Measurements from ENCODE around the gene PDE7B. TPM values are rescaled to one million over a fixed set of nuclear protein-coding genes. Genes with fewer than 3 reads are reported as not detected.

PDE7B gene
- total RNA-seq, 2 experiments from 2014 or later: not detected

DNA sequence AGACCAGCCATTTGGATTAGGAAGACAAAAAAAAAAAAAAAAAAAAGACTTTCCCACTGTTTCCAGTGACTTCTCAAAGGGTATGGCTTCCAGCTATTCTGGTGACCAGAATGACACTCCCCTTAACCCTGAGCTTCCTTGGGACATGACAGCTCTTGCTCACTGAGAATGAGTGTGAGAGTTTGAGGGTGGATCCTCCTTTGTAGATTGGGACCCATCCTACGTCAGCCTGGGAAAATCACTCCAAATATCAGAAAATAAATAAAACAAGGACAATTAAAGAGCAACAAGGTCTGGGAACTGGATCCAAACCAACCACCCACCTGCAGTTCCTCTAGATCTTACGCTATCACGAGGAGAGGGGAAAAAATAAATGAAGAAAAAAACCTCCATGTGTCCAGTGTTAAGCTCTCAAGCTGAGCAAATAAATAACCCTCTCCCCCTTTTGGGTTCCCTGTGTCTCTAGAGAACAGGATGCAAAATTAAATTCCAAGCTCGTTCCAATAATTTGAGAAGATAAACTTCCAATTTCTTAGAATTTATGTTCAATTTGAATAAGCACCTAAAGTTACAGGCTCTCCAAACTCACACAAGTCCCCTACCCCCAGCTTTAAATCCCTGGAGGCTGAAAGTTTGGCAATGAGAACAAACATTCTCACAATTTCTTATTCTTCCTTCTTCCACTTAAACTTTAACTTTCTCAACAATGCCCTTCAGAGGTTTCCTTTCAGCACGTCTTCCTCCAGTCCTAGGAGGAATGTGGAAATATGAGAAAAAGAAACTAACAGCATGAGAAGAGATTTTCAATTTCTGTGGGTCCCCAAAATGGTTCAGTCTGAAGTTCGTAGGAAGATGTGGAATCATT, 228.4 kb downstream of the PDE7B start:
- CTCF ChIA-PET (ENCODE audit: unreplicated experiment): no interaction called here

DNA sequence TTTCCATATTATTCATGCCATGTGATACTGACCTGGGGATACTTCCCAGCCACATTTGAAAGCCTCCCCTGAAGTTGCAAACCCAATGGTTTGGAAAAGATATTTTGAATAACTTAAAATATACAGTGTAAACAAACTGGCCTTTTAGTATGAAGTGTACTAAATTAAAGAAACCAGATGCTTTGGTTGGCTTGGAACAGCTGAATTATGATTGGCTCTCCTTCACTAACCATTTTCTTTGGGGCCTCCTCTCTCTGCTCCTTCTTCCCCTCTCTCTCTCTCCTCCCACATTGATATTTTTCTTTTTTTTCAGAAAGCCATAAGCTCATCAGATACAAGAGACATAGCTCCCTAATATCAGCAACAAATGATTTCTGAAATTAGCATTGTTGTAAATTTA, 232.0 kb downstream of the PDE7B start:
- intact Hi-C loops (cut with micrococcal nuclease; ENCODE audit: unreplicated experiment): no loop called here
- H3K79me2 ChIP-seq (ENCODE audit: insufficient read depth, low read depth, low read length): no peaks in the 10 kb centered on the region
- no TSS peak for BruUV-seq (replicated peaks)
- H3K4me2 ChIP-seq (ENCODE audit: low read length): no peak overlapping the region
- no peak overlapping the region for H2AFZ ChIP-seq (ENCODE audit: low read length)
- no peak overlapping the region for H3K4me3 ChIP-seq (ENCODE audit: low read depth, low read length, poor library complexity, severe bottlenecking)
- H3K27ac ChIP-seq (ENCODE audit: low read depth, low read length, poor library complexity, severe bottlenecking): no peak overlapping the region
- no peak for DNase-seq (ENCODE audit: low spot score)
- no peak for TF ChIP-seq EZH2phosphoT487 (IDR thresholded peaks at IDR 0.05; ENCODE audit: borderline replicate concordance, low read depth, low read length)
- TF ChIP-seq, protein P1, sequence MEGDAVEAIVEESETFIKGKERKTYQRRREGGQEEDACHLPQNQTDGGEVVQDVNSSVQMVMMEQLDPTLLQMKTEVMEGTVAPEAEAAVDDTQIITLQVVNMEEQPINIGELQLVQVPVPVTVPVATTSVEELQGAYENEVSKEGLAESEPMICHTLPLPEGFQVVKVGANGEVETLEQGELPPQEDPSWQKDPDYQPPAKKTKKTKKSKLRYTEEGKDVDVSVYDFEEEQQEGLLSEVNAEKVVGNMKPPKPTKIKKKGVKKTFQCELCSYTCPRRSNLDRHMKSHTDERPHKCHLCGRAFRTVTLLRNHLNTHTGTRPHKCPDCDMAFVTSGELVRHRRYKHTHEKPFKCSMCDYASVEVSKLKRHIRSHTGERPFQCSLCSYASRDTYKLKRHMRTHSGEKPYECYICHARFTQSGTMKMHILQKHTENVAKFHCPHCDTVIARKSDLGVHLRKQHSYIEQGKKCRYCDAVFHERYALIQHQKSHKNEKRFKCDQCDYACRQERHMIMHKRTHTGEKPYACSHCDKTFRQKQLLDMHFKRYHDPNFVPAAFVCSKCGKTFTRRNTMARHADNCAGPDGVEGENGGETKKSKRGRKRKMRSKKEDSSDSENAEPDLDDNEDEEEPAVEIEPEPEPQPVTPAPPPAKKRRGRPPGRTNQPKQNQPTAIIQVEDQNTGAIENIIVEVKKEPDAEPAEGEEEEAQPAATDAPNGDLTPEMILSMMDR (conservative IDR thresholded peaks at IDR 0.05; ENCODE audit: low read length): no peak
- ChIA-PET CTCF (ENCODE audit: unreplicated experiment) (no interaction called here), POLR2A (interaction anchor here (0.6 to 0.8 kb wide), 2 partner anchors 1617 to 1855 kb away, joined by 3 to 6 read pairs; no protein-coding TSS in a partner anchor)
- H3K4me1 ChIP-seq (ENCODE audit: insufficient read depth, low read length, poor library complexity, severe bottlenecking): no peaks in the 10 kb centered on the region
- no peaks in the 10 kb centered on the region for H3K9me3 ChIP-seq (ENCODE audit: low read length)
- H3K9me2 ChIP-seq (ENCODE audit: insufficient read depth, low read length): no peaks in the 10 kb centered on the region
- H3K36me3 ChIP-seq (ENCODE audit: insufficient read depth, low read length): no peaks in the 10 kb centered on the region
- no peaks in the 10 kb centered on the region for H4K20me1 ChIP-seq (ENCODE audit: insufficient read depth, low read length)

More for the DNA sequence above, 228.4 kb downstream of the PDE7B start:
- Histone ChIP-seq H3K4me3 (ENCODE audit: low read depth, low read length, poor library complexity, severe bottlenecking) (no peak overlapping the region), H3K79me2 (ENCODE audit: insufficient read depth, low read depth, low read length) (no peaks in the 10 kb centered on the region), H3K27ac (ENCODE audit: low read depth, low read length, poor library complexity, severe bottlenecking) (no peak overlapping the region), H2AFZ (ENCODE audit: low read length) (no peak overlapping the region), H3K9me2 (ENCODE audit: insufficient read depth, low read length) (no peaks in the 10 kb centered on the region), H3K4me2 (ENCODE audit: low read length) (no peak overlapping the region), H3K36me3 (ENCODE audit: insufficient read depth, low read length) (no peaks in the 10 kb centered on the region), H3K4me1 (ENCODE audit: insufficient read depth, low read length, poor library complexity, severe bottlenecking) (no peaks in the 10 kb centered on the region), H3K9me3 (ENCODE audit: low read length) (no peaks in the 10 kb centered on the region), H4K20me1 (ENCODE audit: insufficient read depth, low read length) (no peaks in the 10 kb centered on the region)
- TF ChIP-seq, protein P1 (conservative IDR thresholded peaks at IDR 0.05; ENCODE audit: low read length): no peak
- TF ChIP-seq EZH2phosphoT487 (IDR thresholded peaks at IDR 0.05; ENCODE audit: borderline replicate concordance, low read depth, low read length): no peak
- POLR2A ChIA-PET: interaction anchor here (0.6 kb wide), 1 partner anchor 209 kb away, joined by 3 read pairs; no protein-coding TSS in a partner anchor
- no peak for DNase-seq (ENCODE audit: low spot score)
- intact Hi-C loops (cut with micrococcal nuclease; ENCODE audit: unreplicated experiment): no loop called here
- no TSS peak for BruUV-seq (replicated peaks)

DNA sequence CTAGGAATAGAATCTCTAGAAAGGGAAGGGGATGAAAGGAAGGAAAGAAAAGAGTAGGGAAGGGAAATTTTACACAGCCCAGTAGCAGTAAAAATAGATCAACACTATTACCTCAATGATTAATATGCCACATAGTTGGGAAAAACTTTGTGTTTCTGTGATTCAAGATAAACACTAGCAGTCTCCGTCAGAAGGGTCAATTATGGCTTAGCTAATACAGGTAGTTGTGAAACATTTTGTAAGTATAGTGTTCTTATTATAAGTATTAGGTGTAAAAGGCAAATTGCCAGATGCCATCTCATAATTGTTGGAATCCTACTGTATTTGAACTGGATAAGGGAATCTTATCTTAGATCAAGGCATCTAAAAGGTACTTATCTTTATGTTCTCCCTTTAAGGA, 232.9 kb downstream of the PDE7B start:
- POLR2A ChIA-PET: no interaction called here
- Histone ChIP-seq H3K79me2 (ENCODE audit: insufficient read depth, low read depth, low read length) (no peaks in the 10 kb centered on the region), H3K4me2 (ENCODE audit: low read length) (no peak overlapping the region), H3K27ac (ENCODE audit: low read depth, low read length, poor library complexity, severe bottlenecking) (no peak overlapping the region), H3K4me3 (ENCODE audit: low read depth, low read length, poor library complexity, severe bottlenecking) (no peak overlapping the region), H3K4me1 (ENCODE audit: insufficient read depth, low read length, poor library complexity, severe bottlenecking) (no peaks in the 10 kb centered on the region), H4K20me1 (ENCODE audit: insufficient read depth, low read length) (no peaks in the 10 kb centered on the region), H2AFZ (ENCODE audit: low read length) (no peak overlapping the region), H3K36me3 (ENCODE audit: insufficient read depth, low read length) (no peaks in the 10 kb centered on the region), H3K9me3 (ENCODE audit: low read length) (no peaks in the 10 kb centered on the region), H3K9me2 (ENCODE audit: insufficient read depth, low read length) (no peaks in the 10 kb centered on the region)
- no peak for DNase-seq (ENCODE audit: low spot score)
- TF ChIP-seq, protein P1 (conservative IDR thresholded peaks at IDR 0.05; ENCODE audit: low read length): no peak
- TF ChIP-seq EZH2phosphoT487 (IDR thresholded peaks at IDR 0.05; ENCODE audit: borderline replicate concordance, low read depth, low read length): no peak
- no TSS peak for BruUV-seq (replicated peaks)
- CTCF ChIA-PET (ENCODE audit: unreplicated experiment): no interaction called here
- intact Hi-C loops (cut with micrococcal nuclease; ENCODE audit: unreplicated experiment): no loop called here

Data from OCI-LY7 (cell line).